K562 (cell line): Measurements from ENCODE around the gene EIF4E2. TPM values are rescaled to one million over a fixed set of nuclear protein-coding genes. Genes with fewer than 3 reads are reported as not detected.

ENCODE experiments used
- ATAC-seq: fragments of 200-7000 bp; cut with Tn5 transposase; 3 replicates; pipeline ENCODE4 v1.9.1; 2020; ENCODE audit warnings: moderate library complexity
- BruUV-seq: library from RNA; stranded (reverse); fragments of 400-500 nt; replicated peaks from 2 replicates; lab custom pipeline; 2021; lab: Mats Ljungman, UMichigan
- CTCF ChIA-PET: fragments of 300-600 bp; formaldehyde crosslinking; extraction: SDS; loops from one replicate; lab custom pipeline; 2021; ENCODE audit warnings: low intra/inter-chr PET ratio; lab: Yijun Ruan, JAX
- POLR2A ChIA-PET: fragments of 300-600, 350-650 bp; sonication (Branson Sonifier 250); formaldehyde crosslinking; extraction: SDS; loops from one replicate; lab custom pipeline; 2021; ENCODE audit warnings: antibody characterized with exemption, inconsistent platforms; lab: Yijun Ruan, JAX
- DNase-seq, 4 experiments: peaks; one replicate each; pipeline versions ENCODE4 v3.0.0 to v3.0.0-alpha.2; 2011 to 2018; ENCODE audit warnings: low spot score in 3 of 4, mixed read lengths in 3 of 4; ENCODE audit errors: extremely low read depth in 1 of 4
- FAIRE-seq: peaks from 2 replicates; lab custom pipeline; 2011; peaks lifted over from hg19 to GRCh38; lab: Jason Lieb, UNC
- H2AFZ ChIP-seq: 2 replicates; pipeline ENCODE4 v1.6.0; 2011; ENCODE audit warnings: low read depth, low read length, control low read depth, inconsistent platforms
- H3K27ac ChIP-seq: fragments of 200-600 bp; 3 replicates; pipeline ENCODE4 v1.8.0; 2011; ENCODE audit warnings: low read depth, mild to moderate bottlenecking, control low read depth, inconsistent platforms, low read length, moderate library complexity, mixed read lengths; ENCODE audit errors: extremely low read depth
- H3K27me3 ChIP-seq, 2 experiments: fragments of 300-600 bp in 1 of 2; 2 replicates in 1 of 2; 3 replicates in 1 of 2; pipeline versions ENCODE4 v1.6.0 to v1.8.0; 2011; ENCODE audit warnings: inconsistent platforms in 2 of 2, low read length in 2 of 2, mild to moderate bottlenecking in 1 of 2, mixed read lengths in 1 of 2, moderate library complexity in 1 of 2; ENCODE audit not compliant: control insufficient read depth in 2 of 2, insufficient read depth in 2 of 2
- H3K36me3 ChIP-seq: fragments of 300-600 bp; 3 replicates; pipeline ENCODE4 v1.8.0; 2011; ENCODE audit warnings: mild to moderate bottlenecking, low read length, inconsistent platforms; ENCODE audit not compliant: control insufficient read depth, insufficient read depth
- H3K4me1 ChIP-seq, 2 experiments: fragments of 200-600 bp in 1 of 2; replicated peaks in 1 of 2; 2 replicates in 1 of 2; 3 replicates in 1 of 2; pipeline versions ENCODE4 v1.5.1 to v1.8.0; 2011; ENCODE audit warnings: inconsistent platforms in 2 of 2, low read length in 2 of 2, mild to moderate bottlenecking in 1 of 2, mixed read lengths in 1 of 2, moderate library complexity in 1 of 2; ENCODE audit not compliant: control insufficient read depth in 2 of 2, insufficient read depth in 2 of 2
- H3K4me2 ChIP-seq: 2 replicates; pipeline ENCODE4 v1.6.1; 2011; ENCODE audit warnings: low read length, control low read depth, inconsistent platforms, mixed read lengths; ENCODE audit not compliant: insufficient read depth
- H3K4me3 ChIP-seq: fragments of 200-600 bp; sonication (generic), shearing (Covaris generic); 2 replicates; pipeline ENCODE4 v1.5.1; 2016; ENCODE audit warnings: control low read depth, inconsistent platforms
- H3K79me2 ChIP-seq: fragments of 200-600 bp; 3 replicates; pipeline ENCODE4 v1.8.0; 2011; ENCODE audit warnings: low read length, inconsistent platforms; ENCODE audit not compliant: control insufficient read depth, insufficient read depth
- H3K9ac ChIP-seq, 2 experiments: 2 replicates each; pipeline versions ENCODE4 v1.6.0 to v1.6.1; 2011; ENCODE audit warnings: low read depth in 2 of 2, low read length in 2 of 2, control low read depth in 1 of 2, inconsistent platforms in 1 of 2, mild to moderate bottlenecking in 1 of 2, mixed read lengths in 1 of 2; ENCODE audit not compliant: insufficient read depth in 1 of 2
- H3K9me1 ChIP-seq: one replicate; pipeline ENCODE4 v1.6.0; 2011; ENCODE audit warnings: inconsistent platforms, mild to moderate bottlenecking, low read length, moderate library complexity; ENCODE audit not compliant: control insufficient read depth, insufficient read depth
- H3K9me3 ChIP-seq: replicated peaks from 2 replicates; pipeline ENCODE4 v1.5.1; 2011; ENCODE audit warnings: low read depth, low read length, inconsistent platforms; ENCODE audit not compliant: control insufficient read depth, insufficient read depth
- H4K20me1 ChIP-seq: replicated peaks from 2 replicates; pipeline ENCODE4 v1.6.1; 2011; ENCODE audit warnings: low read length, inconsistent platforms, mixed read lengths; ENCODE audit not compliant: control insufficient read depth, insufficient read depth
- BDP1 ChIP-seq: IDR thresholded peaks from 3 replicates; pipeline ENCODE4 v1.6.1; 2011; ENCODE audit not compliant: insufficient read length, insufficient read depth
- C11orf30 ChIP-seq: fragments of 450-650 bp; IDR thresholded peaks from 2 replicates; pipeline ENCODE4 v1.6.1; 2016; ENCODE audit warnings: low read depth, mild to moderate bottlenecking
- CBFA2T2 ChIP-seq: fragments of 450-650 bp; conservative IDR thresholded peaks from 2 replicates; pipeline ENCODE4 v1.6.1; 2017; ENCODE audit warnings: mild to moderate bottlenecking
- HNRNPLL ChIP-seq: fragments of 200-400 bp; formaldehyde crosslinking; IDR thresholded peaks from 2 replicates; pipeline ENCODE4 v1.6.1; 2017; ENCODE audit warnings: low read length, low read depth, mild to moderate bottlenecking; ENCODE audit not compliant: poor library complexity, severe bottlenecking
- LARP7 ChIP-seq: fragments of 450-650 bp; IDR thresholded peaks from 2 replicates; pipeline ENCODE4 v1.6.1; 2016
- MCM2 ChIP-seq: fragments of 450-650 bp; IDR thresholded peaks from 2 replicates; pipeline ENCODE4 v1.6.1; 2017; ENCODE audit warnings: low read depth, mild to moderate bottlenecking
- PATZ1 ChIP-seq: fragments of 250-450 bp; sonication (Bioruptor Pico); IDR thresholded peaks from 2 replicates; pipeline ENCODE4 v1.5.0; 2020; ENCODE audit warnings: mild to moderate bottlenecking, borderline replicate concordance
- PTRF ChIP-seq: fragments of 450-650 bp; IDR thresholded peaks from 2 replicates; pipeline ENCODE4 v1.6.1; 2016; ENCODE audit warnings: mild to moderate bottlenecking, missing genetic modification characterization, missing compliant biosample characterization
- TSC22D4 ChIP-seq: fragments of 450-650 bp; IDR thresholded peaks from 2 replicates; pipeline ENCODE4 v1.6.1; 2016; ENCODE audit warnings: missing genetic modification characterization, missing biosample characterization, control low read depth
- ZBTB43 ChIP-seq: sonication (generic); formaldehyde crosslinking; IDR thresholded peaks from 2 replicates; pipeline ENCODE4 v1.8.0; 2023; ENCODE audit warnings: mild to moderate bottlenecking, missing genetic modification reagents
- ZNF780A ChIP-seq: fragments of 250-450 bp; sonication (Bioruptor Pico); IDR thresholded peaks from 2 replicates; pipeline ENCODE4 v1.5.0; 2021; ENCODE audit warnings: mild to moderate bottlenecking
- ZSCAN32 ChIP-seq: fragments of 450-650 bp; formaldehyde crosslinking; IDR thresholded peaks from 2 replicates; pipeline ENCODE4 v1.4.0; 2020; ENCODE audit warnings: mild to moderate bottlenecking, moderate library complexity
- WGBS: fragments of 100-300 bp; shearing (Covaris generic); methylation state at CpG from one replicate; pipeline ENCODE4 v1.1.6; 2016; ENCODE audit warnings: low coverage, mixed read lengths; ENCODE audit not compliant: insufficient coverage; ENCODE audit errors: missing lambda C conversion rate; 5-methylcytosine and 5-hydroxymethylcytosine counted together
- in situ Hi-C: fragments of 300-500 bp; cut with MboI; formaldehyde crosslinking; loops from 4 replicates; pipeline ENCODE4 v1.15.0; 2018; ENCODE audit warnings: inconsistent platforms, mixed read lengths
- intact Hi-C: fragments of 100-400 bp; cut with micrococcal nuclease; formaldehyde crosslinking; loops from 2 replicates; pipeline ENCODE4 v1.14.2; 2022
- polyA plus RNA-seq, 8 experiments: library from polyadenylated mRNA; depleted of rRNA in 4 of 8; stranded (reverse) in 5 of 8; unstranded in 3 of 8; fragments of >200 nt; fragmentation: Nextera tagmentation in 2 of 8; fragmentation: Illumina TruSeq in 1 of 8; extraction: Ambion mirVana in 2 of 8; extraction: Trizol in 1 of 8; gene quantifications; 2 replicates each; pipeline versions ENCODE4 v1.2.1 to v1.2.3, GENCODE V29; 2011 to 2014; ENCODE audit warnings: inconsistent platforms in 1 of 8, missing spikeins in 1 of 8
- total RNA-seq, 7 experiments: library from RNA; depleted of rRNA in 6 of 7; stranded (reverse); fragments of >200 nt in 6 of 7; fragmentation: Illumina TruSeq in 2 of 7; extraction: Trizol in 2 of 7; gene quantifications; 2 replicates each; pipeline versions ENCODE4 v1.2.1 to v1.2.3, GENCODE V29; 2011 to 2021; ENCODE audit warnings: low replicate concordance in 1 of 7
- TF ChIP-seq, protein P1 (sequence below): fragments of 450-650 bp; formaldehyde crosslinking; IDR thresholded peaks from 2 replicates; pipeline ENCODE4 v1.4.0; 2022; ENCODE audit warnings: missing genetic modification characterization
- TF ChIP-seq, protein P2 (sequence below): fragments of 150-350 bp; conservative IDR thresholded peaks from 2 replicates; pipeline ENCODE4 v1.6.1; 2014; ENCODE audit warnings: low read length

EIF4E2 gene
- total and polyA plus RNA-seq, 9 of the 15 experiments (the other 6 are each of a cell fraction or from before 2014, with no cell fraction given): 33.9 to 169 (median 77.5) TPM

GRCh38 chr2:232551250-232551638 is 755 bp downstream of the EIF4E2 start (continued):
- TF ChIP-seq, protein P1, sequence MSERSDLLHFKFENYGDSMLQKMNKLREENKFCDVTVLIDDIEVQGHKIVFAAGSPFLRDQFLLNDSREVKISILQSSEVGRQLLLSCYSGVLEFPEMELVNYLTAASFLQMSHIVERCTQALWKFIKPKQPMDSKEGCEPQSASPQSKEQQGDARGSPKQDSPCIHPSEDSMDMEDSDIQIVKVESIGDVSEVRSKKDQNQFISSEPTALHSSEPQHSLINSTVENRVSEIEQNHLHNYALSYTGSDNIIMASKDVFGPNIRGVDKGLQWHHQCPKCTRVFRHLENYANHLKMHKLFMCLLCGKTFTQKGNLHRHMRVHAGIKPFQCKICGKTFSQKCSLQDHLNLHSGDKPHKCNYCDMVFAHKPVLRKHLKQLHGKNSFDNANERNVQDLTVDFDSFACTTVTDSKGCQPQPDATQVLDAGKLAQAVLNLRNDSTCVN (CRISPR knock-in tag): no peak
- TF ChIP-seq ZSCAN32 (CRISPR knock-in tag) (no peak), ZNF780A (no peak), TSC22D4 (tag) (no peak), BDP1 (no peak)
- TF ChIP-seq, protein P2, sequence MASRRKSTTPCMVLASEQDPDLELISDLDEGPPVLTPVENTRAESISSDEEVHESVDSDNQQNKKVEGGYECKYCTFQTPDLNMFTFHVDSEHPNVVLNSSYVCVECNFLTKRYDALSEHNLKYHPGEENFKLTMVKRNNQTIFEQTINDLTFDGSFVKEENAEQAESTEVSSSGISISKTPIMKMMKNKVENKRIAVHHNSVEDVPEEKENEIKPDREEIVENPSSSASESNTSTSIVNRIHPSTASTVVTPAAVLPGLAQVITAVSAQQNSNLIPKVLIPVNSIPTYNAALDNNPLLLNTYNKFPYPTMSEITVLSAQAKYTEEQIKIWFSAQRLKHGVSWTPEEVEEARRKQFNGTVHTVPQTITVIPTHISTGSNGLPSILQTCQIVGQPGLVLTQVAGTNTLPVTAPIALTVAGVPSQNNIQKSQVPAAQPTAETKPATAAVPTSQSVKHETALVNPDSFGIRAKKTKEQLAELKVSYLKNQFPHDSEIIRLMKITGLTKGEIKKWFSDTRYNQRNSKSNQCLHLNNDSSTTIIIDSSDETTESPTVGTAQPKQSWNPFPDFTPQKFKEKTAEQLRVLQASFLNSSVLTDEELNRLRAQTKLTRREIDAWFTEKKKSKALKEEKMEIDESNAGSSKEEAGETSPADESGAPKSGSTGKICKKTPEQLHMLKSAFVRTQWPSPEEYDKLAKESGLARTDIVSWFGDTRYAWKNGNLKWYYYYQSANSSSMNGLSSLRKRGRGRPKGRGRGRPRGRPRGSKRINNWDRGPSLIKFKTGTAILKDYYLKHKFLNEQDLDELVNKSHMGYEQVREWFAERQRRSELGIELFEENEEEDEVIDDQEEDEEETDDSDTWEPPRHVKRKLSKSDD: no peak

- Histone ChIP-seq H2AFZ (0 out of 2 replicates have a peak overlapping the region, but pooled peaks have one; percentile 79), H3K9me3 (no peaks in the 10 kb centered on the region; the same call in 1 of the 2 replicates), H3K27ac (no peak overlapping the region; the same call in 2 of the 3 replicates), H3K9ac (peak overlapping the region in 1 of 2 experiments; percentile 86; a peak in 2 of 4 replicates), H3K4me3 (peak overlapping the region; percentile 59), H3K27me3 (no peaks in the 10 kb centered on the region), H3K36me3 (peaks cover 39% of the 10 kb centered on the region; the same call in 2 of the 3 replicates), H3K9me1 (no peaks in the 10 kb centered on the region), H3K4me2 (peak overlapping the region; percentile 96), H3K4me1 (peaks cover 4 to 6% of the 10 kb centered on the region in 2 experiments; a peak in 2 of 5 replicates), H4K20me1 (no peaks in the 10 kb centered on the region), H3K79me2 (peaks cover 72% of the 10 kb centered on the region)
- ATAC-seq (no peak), DNase-seq (no peak), FAIRE-seq (no peak)
- TF ChIP-seq HNRNPLL (no peak), C11orf30 (no peak), MCM2 (no peak), CBFA2T2 (no peak), LARP7 (no peak), PTRF (tag) (no peak), PATZ1 (CRISPR knock-in tag) (no peak), ZBTB43 (CRISPR knock-in tag) (no peak)
- POLR2A ChIA-PET: interaction anchor here (1.0 to 1.5 kb wide), 3 partner anchors 10 to 27 kb away, joined by 3 read pairs; no protein-coding TSS in a partner anchor
- intact Hi-C loops: no loop called here
- in situ Hi-C loops: no loop called here
- 78% methylated on average over 4 of the region's 4 CpGs for WGBS
- BruUV-seq: no TSS peak
- CTCF ChIA-PET: no interaction called here
Measured at GRCh38 chr2:232551776-232552175, 1.3 kb downstream of the EIF4E2 start.
